GM19468 (cell line): ENCODE data around the gene IFT88.
"Not testable (repeated sequence)": the region's sequence is repeated elsewhere in the genome, so short reads cannot be mapped to it uniquely, and the experiment has no call there.

Experiments
- ATAC-seq: cut with Tn5 transposase; IDR thresholded peaks from one replicate; pipeline ENCODE4 v1.9.1; 2021; ENCODE audit warnings: mild to moderate bottlenecking, moderate library complexity, moderate number of reproducible peaks; ENCODE audit not compliant: unreplicated experiment; ENCODE audit errors: extremely low read depth

The IFT88 gene

GRCh38 chr13:20616059-20616797 is 49.3 kb downstream of the IFT88 start:
- ATAC-seq: no peak

GRCh38 chr13:20623000-20623399 is 56.0 kb downstream of the IFT88 start:
- ATAC-seq: no peak

GRCh38 chr13:20624213-20624612 is 57.3 kb downstream of the IFT88 start:
- no peak for ATAC-seq

GRCh38 chr13:20633802-20634201 is 66.8 kb downstream of the IFT88 start:
- no peak for ATAC-seq

- ATAC-seq: no peak
Measured at GRCh38 chr13:20636079-20636478, 69.1 kb downstream of the IFT88 start.

- no peak for ATAC-seq
Measured at GRCh38 chr13:20637811-20638210, 70.9 kb downstream of the IFT88 start.

GRCh38 chr13:20647758-20648157 is 80.8 kb downstream of the IFT88 start:
- no peak for ATAC-seq

GRCh38 chr13:20652946-20653345 is 86.0 kb downstream of the IFT88 start:
- no peak for ATAC-seq

GRCh38 chr13:20654156-20654555 is 87.2 kb downstream of the IFT88 start:
- ATAC-seq: no peak

GRCh38 chr13:20658451-20659040 is 91.6 kb downstream of the IFT88 start:
- ATAC-seq: no peak

- ATAC-seq: no peak
Measured at GRCh38 chr13:20664351-20664750, 97.4 kb downstream of the IFT88 start.

- ATAC-seq: no peak
Measured at GRCh38 chr13:20666948-20667347, 100.0 kb downstream of the IFT88 start.

- no peak for ATAC-seq
Measured at GRCh38 chr13:20667857-20668437, 101.0 kb downstream of the IFT88 start.

- no peak for ATAC-seq
Measured at GRCh38 chr13:20669162-20669561, 102.2 kb downstream of the IFT88 start.

GRCh38 chr13:20671789-20672188 is 104.8 kb downstream of the IFT88 start:
- ATAC-seq: no peak

GRCh38 chr13:20672772-20673171 is 105.8 kb downstream of the IFT88 start:
- ATAC-seq: no peak

- no peak for ATAC-seq
Measured at GRCh38 chr13:20673715-20674114, 106.8 kb downstream of the IFT88 start.

- ATAC-seq: no peak
Measured at GRCh38 chr13:20676213-20676612, 109.3 kb downstream of the IFT88 start.

GRCh38 chr13:20678606-20679005 is 111.6 kb downstream of the IFT88 start:
- ATAC-seq: not testable (repeated sequence)

GRCh38 chr13:20679879-20680278 is 112.9 kb downstream of the IFT88 start:
- ATAC-seq: no peak

GRCh38 chr13:20680416-20681080 is 113.6 kb downstream of the IFT88 start:
- no peak for ATAC-seq
